Stimulated activated CD8-positive, alpha-beta memory T cell treated with anti-CD3 and anti-CD28 coated beads, Interleukin-12 subunit alpha, Interleukin-12 subunit beta, amount 100 ng/mL, for 4 hours (primary cell): ENCODE results near the gene KLF13.
A peak's percentile ranks its signal among the peaks of the same experiment; 100 is the strongest.
"Not testable (repeated sequence)": the region's sequence is repeated elsewhere in the genome, so short reads cannot be mapped to it uniquely, and the experiment has no call there.

Source experiments
- DNase-seq: peaks from one replicate; pipeline ENCODE4 v3.0.0-alpha.2; 2020; ENCODE audit warnings: low read depth

The KLF13 gene

GRCh38 chr15:31345606-31346366 lies 19.2 kb downstream of the KLF13 start:
- no peak for DNase-seq

GRCh38 chr15:31346367-31347066 lies 19.9 kb downstream of the KLF13 start:
- no peak for DNase-seq

GRCh38 chr15:31347067-31347975 lies 20.7 kb downstream of the KLF13 start:
- peak; percentile 65 for DNase-seq

GRCh38 chr15:31347981-31348803 lies 21.6 kb downstream of the KLF13 start:
- DNase-seq: no peak

GRCh38 chr15:31349233-31350141 lies 22.9 kb downstream of the KLF13 start:
- no peak for DNase-seq

GRCh38 chr15:31350771-31351170 lies 24.1 kb downstream of the KLF13 start:
- no peak for DNase-seq

- DNase-seq: no peak
Measured at GRCh38 chr15:31352339-31352751, 25.7 kb downstream of the KLF13 start.

GRCh38 chr15:31352911-31353811 lies 26.5 kb downstream of the KLF13 start:
- no peak for DNase-seq

GRCh38 chr15:31353931-31354330 lies 27.3 kb downstream of the KLF13 start:
- DNase-seq: no peak

GRCh38 chr15:31356097-31356496 lies 29.5 kb downstream of the KLF13 start:
- DNase-seq: not testable (repeated sequence)

- DNase-seq: no peak
Measured at GRCh38 chr15:31357148-31357547, 30.5 kb downstream of the KLF13 start.

- DNase-seq: no peak
Measured at GRCh38 chr15:31358163-31358562, 31.5 kb downstream of the KLF13 start.

- no peak for DNase-seq
Measured at GRCh38 chr15:31358957-31359701, 32.5 kb downstream of the KLF13 start.

GRCh38 chr15:31359702-31360111 lies 33.1 kb downstream of the KLF13 start:
- no peak for DNase-seq

GRCh38 chr15:31360158-31360561 lies 33.5 kb downstream of the KLF13 start:
- DNase-seq: no peak

- peak; percentile 41 for DNase-seq
Measured at GRCh38 chr15:31360843-31361763, 34.5 kb downstream of the KLF13 start.

GRCh38 chr15:31361764-31362515 lies 35.3 kb downstream of the KLF13 start:
- DNase-seq: no peak
